Measurements from ENCODE around the gene MARVELD1. TPM values are rescaled to one million over a fixed set of nuclear protein-coding genes. Genes with fewer than 3 reads are reported as not detected.
A peak's percentile ranks its signal among the peaks of the same experiment; 100 is the strongest.

MARVELD1 gene
- total and polyA plus RNA-seq, 12 donors: 2.8 to 11.9 (median 5.8) TPM

GRCh38 chr10:97669571-97669970 lies 44.0 kb upstream of the MARVELD1 start:
- intact Hi-C loops (cut with DNase I): loop anchor here in 1 of 10 donors (2.0 kb wide), 1 partner anchor 19 kb away; no protein-coding TSS in a partner anchor
- WGBS, 2 donors: 88 to 89% methylated on average over 1 of the region's 1 CpG
- Histone ChIP-seq H3K27me3 (no peaks in the 10 kb centered on the region), H3K4me3 (no peak overlapping the region), H3K27ac (no peak overlapping the region), H3K9me3 (no peaks in the 10 kb centered on the region), H3K36me3 (peaks cover 0 to 99% (median 40%) of the 10 kb centered on the region in 9 donors), H3K4me1 (peaks cover 0 to 15% (median 0%) of the 10 kb centered on the region in 9 donors)
- no peak for ATAC-seq
- no peak for DNase-seq
- TF ChIP-seq, protein P1, sequence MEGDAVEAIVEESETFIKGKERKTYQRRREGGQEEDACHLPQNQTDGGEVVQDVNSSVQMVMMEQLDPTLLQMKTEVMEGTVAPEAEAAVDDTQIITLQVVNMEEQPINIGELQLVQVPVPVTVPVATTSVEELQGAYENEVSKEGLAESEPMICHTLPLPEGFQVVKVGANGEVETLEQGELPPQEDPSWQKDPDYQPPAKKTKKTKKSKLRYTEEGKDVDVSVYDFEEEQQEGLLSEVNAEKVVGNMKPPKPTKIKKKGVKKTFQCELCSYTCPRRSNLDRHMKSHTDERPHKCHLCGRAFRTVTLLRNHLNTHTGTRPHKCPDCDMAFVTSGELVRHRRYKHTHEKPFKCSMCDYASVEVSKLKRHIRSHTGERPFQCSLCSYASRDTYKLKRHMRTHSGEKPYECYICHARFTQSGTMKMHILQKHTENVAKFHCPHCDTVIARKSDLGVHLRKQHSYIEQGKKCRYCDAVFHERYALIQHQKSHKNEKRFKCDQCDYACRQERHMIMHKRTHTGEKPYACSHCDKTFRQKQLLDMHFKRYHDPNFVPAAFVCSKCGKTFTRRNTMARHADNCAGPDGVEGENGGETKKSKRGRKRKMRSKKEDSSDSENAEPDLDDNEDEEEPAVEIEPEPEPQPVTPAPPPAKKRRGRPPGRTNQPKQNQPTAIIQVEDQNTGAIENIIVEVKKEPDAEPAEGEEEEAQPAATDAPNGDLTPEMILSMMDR (IDR thresholded peaks at IDR 0.05): no peak

DNA sequence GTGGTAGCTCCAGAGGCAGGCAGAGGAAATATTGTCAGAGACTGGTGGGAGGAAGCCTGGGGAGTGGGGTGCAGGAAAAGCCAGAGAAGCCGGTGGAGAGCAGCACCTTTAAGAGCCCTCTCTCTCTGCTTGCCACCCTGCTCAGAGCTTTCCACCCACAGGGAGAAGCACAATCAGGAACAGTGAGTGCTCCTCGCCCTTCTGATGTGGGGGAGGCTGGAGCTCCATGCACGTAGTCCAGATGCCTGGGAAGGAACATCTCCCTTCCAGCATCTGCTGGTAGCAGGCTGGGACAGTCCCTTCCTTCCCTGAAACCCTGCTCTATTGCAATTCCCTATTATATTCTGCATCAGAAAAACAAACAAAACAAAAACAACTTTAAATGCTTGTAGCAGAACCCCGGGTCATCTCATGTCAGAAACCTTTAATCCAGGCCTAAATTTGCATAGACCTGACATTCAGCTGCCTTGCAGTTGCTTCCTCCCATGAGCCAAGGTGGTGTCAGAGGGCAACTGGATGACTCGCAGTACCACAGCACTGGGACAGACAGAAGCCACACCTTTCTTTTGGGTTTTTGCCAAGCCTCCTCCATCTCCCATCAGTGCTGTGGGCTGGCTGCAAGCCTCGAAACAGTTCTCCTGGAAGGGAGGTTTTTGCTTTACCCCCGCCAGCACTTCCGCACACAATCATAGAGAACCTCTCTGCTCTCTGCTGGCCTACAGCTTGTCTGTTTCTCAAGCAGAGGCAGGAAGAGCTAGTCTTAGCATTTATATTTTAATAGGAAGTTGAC lies 39.6 kb upstream of the MARVELD1 start:
- peak overlapping the region in 2 of 10 donors; percentile 44 to 66 for H3K27ac ChIP-seq
- H3K36me3 ChIP-seq: peaks cover 0 to 93% (median 42%) of the 10 kb centered on the region in 9 donors
- intact Hi-C loops (cut with DNase I): no loop called here
- peaks cover 0 to 21% (median 0%) of the 10 kb centered on the region in 9 donors for H3K4me1 ChIP-seq
- H3K27me3 ChIP-seq: no peaks in the 10 kb centered on the region
- 56 to 69% methylated on average over 8 of the region's 8 CpGs for WGBS, 2 donors
- ATAC-seq: peak in 4 of 8 donors; percentile 25 to 43 (median 34)
- no peak for DNase-seq
- TF ChIP-seq, protein P1 (IDR thresholded peaks at IDR 0.05): no peak
- no peaks in the 10 kb centered on the region for H3K9me3 ChIP-seq
- H3K4me3 ChIP-seq: no peak overlapping the region

GRCh38 chr10:97675222-97675621 lies 38.3 kb upstream of the MARVELD1 start:
- TF ChIP-seq, protein P1 (IDR thresholded peaks at IDR 0.05): no peak
- no peaks in the 10 kb centered on the region for H3K27me3 ChIP-seq
- WGBS, 2 donors: 89 to 91% methylated on average over 9 of the region's 9 CpGs
- DNase-seq (no peak), ATAC-seq (peak in 1 of 8 donors; percentile 6)
- H3K9me3 ChIP-seq: no peaks in the 10 kb centered on the region
- H3K27ac ChIP-seq: peak overlapping the region in 1 of 10 donors; percentile 66
- peaks cover 0 to 90% (median 39%) of the 10 kb centered on the region in 9 donors for H3K36me3 ChIP-seq
- peaks cover 0 to 21% (median 0%) of the 10 kb centered on the region in 9 donors for H3K4me1 ChIP-seq
- H3K4me3 ChIP-seq: no peak overlapping the region
- intact Hi-C loops (cut with DNase I): loop anchor here in 5 of 10 donors (5.0 kb wide), 1 partner anchor 57 kb away; no protein-coding TSS in a partner anchor

DNA sequence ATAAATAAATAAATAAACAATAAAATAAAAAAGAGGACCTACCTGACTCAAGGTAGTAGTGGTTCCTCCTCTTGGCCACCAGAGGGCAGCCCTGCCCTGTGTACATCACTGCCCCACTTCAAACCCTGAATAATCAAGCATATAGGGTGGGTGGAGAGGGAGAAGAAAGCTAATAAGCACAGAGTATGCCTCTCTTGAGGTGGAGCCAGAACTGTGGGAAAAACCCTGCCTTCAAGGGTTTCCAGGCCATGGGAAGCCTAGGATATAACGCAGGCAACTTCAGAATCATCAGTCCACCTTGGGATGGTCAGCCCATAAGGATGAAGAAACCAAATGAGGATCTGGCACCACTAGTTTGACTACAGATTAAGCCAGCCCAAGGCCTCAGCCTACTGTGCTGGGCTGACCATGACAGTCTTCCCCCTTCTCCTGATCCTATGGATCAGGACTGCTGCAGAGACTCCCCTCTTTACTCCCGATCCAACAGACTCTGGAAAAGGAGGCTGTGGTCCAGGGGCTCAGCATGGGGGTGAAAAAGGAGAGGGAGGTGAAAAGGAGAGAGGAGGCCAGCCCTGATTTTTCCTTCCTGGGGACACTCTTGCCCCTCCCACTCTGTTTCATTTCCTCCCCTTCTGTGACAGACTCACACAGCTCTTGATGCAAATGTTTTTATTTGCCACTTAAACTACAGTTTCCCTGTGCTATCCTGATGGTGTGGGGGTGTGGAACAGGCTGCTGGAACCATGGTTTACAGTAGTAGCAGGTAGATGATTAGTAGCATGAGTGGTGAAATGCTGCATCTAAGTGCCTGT lies 36.6 kb upstream of the MARVELD1 start:
- no peak overlapping the region for H3K27ac ChIP-seq
- TF ChIP-seq, protein P1 (IDR thresholded peaks at IDR 0.05): peak; percentile 80 to 94 (median 89)
- H3K4me1 ChIP-seq: peaks cover 0 to 21% (median 0%) of the 10 kb centered on the region in 9 donors
- intact Hi-C loops (cut with DNase I): loop anchor here in 9 of 10 donors (1.0 to 5.0 kb wide), 3 partner anchors 54 to 55 kb away; no protein-coding TSS in a partner anchor
- DNase-seq (no peak), ATAC-seq (peak in 7 of 8 donors; percentile 61 to 78 (median 68))
- no peaks in the 10 kb centered on the region for H3K9me3 ChIP-seq
- no peak overlapping the region for H3K4me3 ChIP-seq
- peaks cover 0 to 74% (median 39%) of the 10 kb centered on the region in 9 donors for H3K36me3 ChIP-seq
- H3K27me3 ChIP-seq: no peaks in the 10 kb centered on the region
- WGBS, 2 donors: 90% methylated on average over 2 of the region's 2 CpGs
